ENCODE data around the gene SEMA4C. TPM values are rescaled to one million over a fixed set of nuclear protein-coding genes. Genes with fewer than 3 reads are reported as not detected.

SEMA4C gene
- total RNA-seq, 1 donor from 2014 or later = 279 TPM

- Mint-ChIP-seq H3K4me1 (ENCODE audit: unreplicated experiment) (peaks cover 13% of the 10 kb centered on the region), H3K9me3 (ENCODE audit: unreplicated experiment) (no peaks in the 10 kb centered on the region), H3K27ac (ENCODE audit: unreplicated experiment) (no peak overlapping the region), H3K27me3 (ENCODE audit: unreplicated experiment) (peaks cover 10% of the 10 kb centered on the region), H3K36me3 (ENCODE audit: low read depth, unreplicated experiment) (no peaks in the 10 kb centered on the region), H3K4me3 (ENCODE audit: unreplicated experiment) (no peak overlapping the region)
- TF ChIP-seq CTCF (IDR thresholded peaks at IDR 0.05; ENCODE audit: unreplicated experiment) = no peak
- no peak for DNase-seq (ENCODE audit: low spot score)
Measured at GRCh38 chr2:96822786-96823185, 47.1 kb downstream of the SEMA4C start.

- Mint-ChIP-seq H3K4me3 (ENCODE audit: unreplicated experiment) (no peak overlapping the region), H3K36me3 (ENCODE audit: low read depth, unreplicated experiment) (no peaks in the 10 kb centered on the region), H3K27me3 (ENCODE audit: unreplicated experiment) (peaks cover 10% of the 10 kb centered on the region), H3K4me1 (ENCODE audit: unreplicated experiment) (peaks cover 20% of the 10 kb centered on the region), H3K9me3 (ENCODE audit: unreplicated experiment) (no peaks in the 10 kb centered on the region), H3K27ac (ENCODE audit: unreplicated experiment) (no peak overlapping the region)
- no peak for TF ChIP-seq CTCF (IDR thresholded peaks at IDR 0.05; ENCODE audit: unreplicated experiment)
- no peak for DNase-seq (ENCODE audit: low spot score)
Measured at GRCh38 chr2:96821113-96821675, 48.7 kb downstream of the SEMA4C start.

- H3K27ac Mint-ChIP-seq (ENCODE audit: unreplicated experiment) = no peak overlapping the region
- no peak for TF ChIP-seq CTCF (IDR thresholded peaks at IDR 0.05; ENCODE audit: unreplicated experiment)
- no peaks in the 10 kb centered on the region for H3K9me3 Mint-ChIP-seq (ENCODE audit: unreplicated experiment)
- peaks cover 10% of the 10 kb centered on the region for H3K27me3 Mint-ChIP-seq (ENCODE audit: unreplicated experiment)
- H3K36me3 Mint-ChIP-seq (ENCODE audit: low read depth, unreplicated experiment) = no peaks in the 10 kb centered on the region
- H3K4me3 Mint-ChIP-seq (ENCODE audit: unreplicated experiment) = no peak overlapping the region
- DNase-seq (ENCODE audit: low spot score) = no peak
- H3K4me1 Mint-ChIP-seq (ENCODE audit: unreplicated experiment) = peaks cover 20% of the 10 kb centered on the region
Measured at GRCh38 chr2:96819876-96820511, 49.9 kb downstream of the SEMA4C start.

GRCh38 chr2:96819128-96819875 lies 50.6 kb downstream of the SEMA4C start:
- Mint-ChIP-seq H3K9me3 (ENCODE audit: unreplicated experiment) (no peaks in the 10 kb centered on the region), H3K27ac (ENCODE audit: unreplicated experiment) (no peak overlapping the region), H3K36me3 (ENCODE audit: low read depth, unreplicated experiment) (no peaks in the 10 kb centered on the region), H3K4me1 (ENCODE audit: unreplicated experiment) (peaks cover 20% of the 10 kb centered on the region), H3K4me3 (ENCODE audit: unreplicated experiment) (no peak overlapping the region), H3K27me3 (ENCODE audit: unreplicated experiment) (peaks cover 10% of the 10 kb centered on the region)
- TF ChIP-seq CTCF (IDR thresholded peaks at IDR 0.05; ENCODE audit: unreplicated experiment) = no peak
- no peak for DNase-seq (ENCODE audit: low spot score)

- peaks cover 20% of the 10 kb centered on the region for H3K4me1 Mint-ChIP-seq (ENCODE audit: unreplicated experiment)
- no peaks in the 10 kb centered on the region for H3K9me3 Mint-ChIP-seq (ENCODE audit: unreplicated experiment)
- TF ChIP-seq CTCF (IDR thresholded peaks at IDR 0.05; ENCODE audit: unreplicated experiment) = no peak
- peak overlapping the region; percentile 67 for H3K27ac Mint-ChIP-seq (ENCODE audit: unreplicated experiment)
- H3K36me3 Mint-ChIP-seq (ENCODE audit: low read depth, unreplicated experiment) = no peaks in the 10 kb centered on the region
- DNase-seq (ENCODE audit: low spot score) = no peak
- peak overlapping the region; percentile 86 for H3K4me3 Mint-ChIP-seq (ENCODE audit: unreplicated experiment)
- peaks cover 10% of the 10 kb centered on the region for H3K27me3 Mint-ChIP-seq (ENCODE audit: unreplicated experiment)
Measured at GRCh38 chr2:96817882-96818281, 52.0 kb downstream of the SEMA4C start.

Data from endothelial cell (in vitro differentiated cells).